CD14-positive monocyte (primary cell): ENCODE data around the gene FABP1. TPM values are rescaled to one million over a fixed set of nuclear protein-coding genes. Genes with fewer than 3 reads are reported as not detected.

ENCODE experiments used
- DNase-seq, 3 donors: peaks; one replicate each; pipeline ENCODE4 v3.0.0-alpha.2; 2011 to 2022
- H2AFZ ChIP-seq: 2 replicates; pipeline ENCODE4 v1.6.0; 2012; ENCODE audit warnings: mild to moderate bottlenecking, low read depth, low read length, inconsistent platforms; ENCODE audit not compliant: insufficient read depth, poor library complexity, severe bottlenecking
- H3K27ac ChIP-seq, 2 donors: 1 replicate in 1 of 2; 2 replicates in 1 of 2; pipeline ENCODE4 v1.5.1; 2012 to 2013; ENCODE audit warnings: low read length in 2 of 2, control low read depth in 1 of 2, inconsistent platforms in 1 of 2, low read depth in 1 of 2, mild to moderate bottlenecking in 1 of 2
- H3K27me3 ChIP-seq, 2 donors: one replicate each; pipeline versions ENCODE4 v1.6.0 to v1.6.1; 2011 to 2013; ENCODE audit warnings: low read length in 2 of 2; ENCODE audit not compliant: control insufficient read depth in 2 of 2, insufficient read depth in 2 of 2
- H3K36me3 ChIP-seq, 2 donors: replicated peaks in 1 of 2; 1 replicate in 1 of 2; 2 replicates in 1 of 2; pipeline versions ENCODE4 v1.5.1 to v1.6.1; 2012 to 2013; ENCODE audit warnings: low read length in 2 of 2, control low read depth in 1 of 2, inconsistent platforms in 1 of 2, mild to moderate bottlenecking in 1 of 2; ENCODE audit not compliant: insufficient read depth in 2 of 2, control insufficient read depth in 1 of 2
- H3K4me1 ChIP-seq, 2 donors: 1 replicate in 1 of 2; 2 replicates in 1 of 2; pipeline versions ENCODE4 v1.5.1 to v1.6.1; 2012 to 2013; ENCODE audit warnings: low read length in 2 of 2, control low read depth in 1 of 2, inconsistent platforms in 1 of 2, mild to moderate bottlenecking in 1 of 2, moderate library complexity in 1 of 2; ENCODE audit not compliant: insufficient read depth in 2 of 2, control insufficient read depth in 1 of 2
- H3K4me2 ChIP-seq: replicated peaks from 2 replicates; pipeline ENCODE3; 2012; ENCODE audit warnings: low read length, moderate library complexity, mild to moderate bottlenecking; ENCODE audit not compliant: poor library complexity, severe bottlenecking; ENCODE audit errors: extremely low read depth
- H3K4me3 ChIP-seq, 3 experiments: fragments of 200-600 bp in 1 of 3; sonication (generic) in 1 of 3; replicated peaks in 1 of 3; 1 replicate in 2 of 3; 2 replicates in 1 of 3; pipeline ENCODE4 v1.5.1; 2011 to 2013; ENCODE audit warnings: low read length in 3 of 3, mild to moderate bottlenecking in 3 of 3, control low read depth in 2 of 3, low read depth in 2 of 3, inconsistent platforms in 1 of 3, moderate library complexity in 1 of 3
- H3K79me2 ChIP-seq: 2 replicates; pipeline ENCODE4 v1.6.0; 2012; ENCODE audit warnings: mild to moderate bottlenecking, control low read depth, inconsistent platforms, low read length, moderate library complexity; ENCODE audit not compliant: insufficient read depth
- H3K9ac ChIP-seq: 2 replicates; pipeline ENCODE4 v1.6.0; 2017; ENCODE audit warnings: low read length, mild to moderate bottlenecking; ENCODE audit not compliant: insufficient read depth, poor library complexity, severe bottlenecking
- H3K9me3 ChIP-seq, 2 donors: replicated peaks in 1 of 2; 1 replicate in 1 of 2; 2 replicates in 1 of 2; pipeline versions ENCODE4 v1.5.1 to v1.6.1; 2012 to 2013; ENCODE audit warnings: low read length in 2 of 2, control low read depth in 1 of 2; ENCODE audit not compliant: control insufficient read depth in 1 of 2, insufficient read depth in 1 of 2
- H4K20me1 ChIP-seq: 2 replicates; pipeline ENCODE4 v1.6.0; 2012; ENCODE audit warnings: mild to moderate bottlenecking, low read length, control low read depth, moderate library complexity; ENCODE audit not compliant: insufficient read depth
- H3K27ac Mint-ChIP-seq, 7 donors: one replicate each; pipeline ENCODE4 v1.8.0; 2020; ENCODE audit warnings: mild to moderate bottlenecking in 7 of 7, mixed read lengths in 7 of 7, moderate library complexity in 6 of 7, inconsistent platforms in 2 of 7
- H3K27me3 Mint-ChIP-seq, 3 donors: one replicate each; pipeline ENCODE4 v1.8.0; 2021 to 2022; ENCODE audit warnings: low read depth in 3 of 3, mild to moderate bottlenecking in 3 of 3, mixed read lengths in 3 of 3, moderate library complexity in 3 of 3, inconsistent platforms in 1 of 3
- H3K36me3 Mint-ChIP-seq, 2 donors: one replicate each; pipeline ENCODE4 v1.8.0; 2020; ENCODE audit warnings: mixed read lengths in 2 of 2, inconsistent platforms in 1 of 2, mild to moderate bottlenecking in 1 of 2
- H3K4me1 Mint-ChIP-seq: one replicate; pipeline ENCODE4 v1.8.0; 2020; ENCODE audit warnings: mild to moderate bottlenecking, mixed read lengths
- H3K4me3 Mint-ChIP-seq, 2 donors: one replicate each; pipeline ENCODE4 v1.8.0; 2020; ENCODE audit warnings: mild to moderate bottlenecking in 2 of 2, mixed read lengths in 2 of 2, moderate library complexity in 1 of 2
- H3K9me3 Mint-ChIP-seq, 7 donors: one replicate each; pipeline ENCODE4 v1.8.0; 2020 to 2022; ENCODE audit warnings: mixed read lengths in 7 of 7, mild to moderate bottlenecking in 6 of 7, moderate library complexity in 6 of 7, inconsistent platforms in 2 of 7
- CTCF ChIP-seq: fragments of 200-600 bp; IDR thresholded peaks from one replicate; pipeline ENCODE4 v1.8.0; 2022; ENCODE audit warnings: antibody characterized with exemption, mild to moderate bottlenecking
- WGBS: methylation state at CpG from one replicate; pipeline ENCODE4 v1.1.5; 2013; ENCODE audit warnings: missing lambda C conversion rate; ENCODE audit not compliant: insufficient coverage; 5-methylcytosine and 5-hydroxymethylcytosine counted together
- intact Hi-C, 2 donors: fragments of 100-400 bp; cut with micrococcal nuclease; formaldehyde crosslinking; loops; one replicate each; pipeline versions ENCODE4 v1.15.0 to v1.15.1; 2023
- polyA plus RNA-seq, 3 donors: library from polyadenylated mRNA; depleted of rRNA in 1 of 3; unstranded in 2 of 3; stranded (reverse) in 1 of 3; fragments of 300-500 nt in 2 of 3; fragments of >200 nt in 1 of 3; fragmentation: Illumina TruSeq in 2 of 3; gene quantifications; 1 replicate in 2 of 3; 2 replicates in 1 of 3; pipeline ENCODE4 v1.2.3, GENCODE V29; 2012 to 2021

The FABP1 gene
- polyA plus RNA-seq, 3 donors: not detected

- Histone ChIP-seq H4K20me1 (no peaks in the 10 kb centered on the region), H3K36me3 (no peaks in the 10 kb centered on the region), H3K4me2 (no peak overlapping the region), H3K9ac (no peak overlapping the region), H3K9me3 (no peaks in the 10 kb centered on the region), H3K79me2 (no peaks in the 10 kb centered on the region), H3K4me1 (no peaks in the 10 kb centered on the region), H2AFZ (no peak overlapping the region), H3K27me3 (peaks cover 0 to 3% of the 10 kb centered on the region in 2 donors), H3K4me3 (no peak overlapping the region), H3K27ac (no peak overlapping the region)
- H3K36me3 Mint-ChIP-seq: no peaks in the 10 kb centered on the region
- no peak overlapping the region for H3K4me3 Mint-ChIP-seq
- intact Hi-C loops: no loop called here
- H3K4me1 Mint-ChIP-seq: no peaks in the 10 kb centered on the region
- no peak overlapping the region for H3K27ac Mint-ChIP-seq
- H3K27me3 Mint-ChIP-seq: peaks cover 3 to 16% (median 8%) of the 10 kb centered on the region in 3 donors
- WGBS: 86% methylated on average over 1 of the region's 3 CpGs
- peaks cover 0 to 3% (median 0%) of the 10 kb centered on the region in 7 donors for H3K9me3 Mint-ChIP-seq
- TF ChIP-seq CTCF: no peak
- DNase-seq: no peak
Measured at GRCh38 chr2:88131999-88132368, 4.1 kb upstream of the FABP1 start.

GRCh38 chr2:88131201-88131998, 3.5 kb upstream of the FABP1 start:
- H3K36me3 Mint-ChIP-seq: no peaks in the 10 kb centered on the region
- no peaks in the 10 kb centered on the region for H3K4me1 Mint-ChIP-seq
- Histone ChIP-seq H3K9me3 (no peaks in the 10 kb centered on the region), H4K20me1 (no peaks in the 10 kb centered on the region), H2AFZ (no peak overlapping the region), H3K4me1 (no peaks in the 10 kb centered on the region), H3K4me3 (no peak overlapping the region), H3K36me3 (no peaks in the 10 kb centered on the region), H3K27ac (no peak overlapping the region), H3K9ac (no peak overlapping the region), H3K27me3 (peaks cover 0 to 3% of the 10 kb centered on the region in 2 donors), H3K4me2 (no peak overlapping the region), H3K79me2 (no peaks in the 10 kb centered on the region)
- H3K4me3 Mint-ChIP-seq: no peak overlapping the region
- no peak for DNase-seq
- intact Hi-C loops: no loop called here
- TF ChIP-seq CTCF: no peak
- H3K9me3 Mint-ChIP-seq: peaks cover 0 to 3% (median 0%) of the 10 kb centered on the region in 7 donors
- WGBS: 82% methylated on average over 5 of the region's 9 CpGs
- no peak overlapping the region for H3K27ac Mint-ChIP-seq
- H3K27me3 Mint-ChIP-seq: peaks cover 3 to 16% (median 5%) of the 10 kb centered on the region in 3 donors
